ENCODE results near the gene TMEM250.

- no peak for TF ChIP-seq POLR2A (IDR thresholded peaks at IDR 0.05)
- no peak for TF ChIP-seq CTCF (IDR thresholded peaks at IDR 0.05)
Measured at GRCh38 chr9:136160381-136160841, 41.7 kb upstream of the TMEM250 start.
